Midbrain (tissue), 1 donor: Measurements from ENCODE around the gene PLA2G6.
A peak's percentile ranks its signal among the peaks of the same experiment; 100 is the strongest.
"Not testable (repeated sequence)": the region's sequence is repeated elsewhere in the genome, so short reads cannot be mapped to it uniquely, and the experiment has no call there.

ENCODE experiments used
- DNase-seq: peaks from one replicate; lab custom pipeline; 2025; lab: John Stamatoyannopoulos, UW

Gene PLA2G6

GRCh38 chr22:38129856-38130255, 51.8 kb downstream of the PLA2G6 start:
- no peak for DNase-seq

- DNase-seq = no peak
These were observed 52.6 kb downstream of the PLA2G6 start for GRCh38 chr22:38129021-38129420.

- no peak for DNase-seq
These were observed 53.8 kb downstream of the PLA2G6 start for GRCh38 chr22:38127869-38128268.

- no peak for DNase-seq
These were observed 54.5 kb downstream of the PLA2G6 start for GRCh38 chr22:38126928-38127668.

- no peak for DNase-seq
These were observed 55.9 kb downstream of the PLA2G6 start for GRCh38 chr22:38125751-38126201.

- no peak for DNase-seq
These were observed 56.5 kb downstream of the PLA2G6 start for GRCh38 chr22:38125038-38125610.

DNA sequence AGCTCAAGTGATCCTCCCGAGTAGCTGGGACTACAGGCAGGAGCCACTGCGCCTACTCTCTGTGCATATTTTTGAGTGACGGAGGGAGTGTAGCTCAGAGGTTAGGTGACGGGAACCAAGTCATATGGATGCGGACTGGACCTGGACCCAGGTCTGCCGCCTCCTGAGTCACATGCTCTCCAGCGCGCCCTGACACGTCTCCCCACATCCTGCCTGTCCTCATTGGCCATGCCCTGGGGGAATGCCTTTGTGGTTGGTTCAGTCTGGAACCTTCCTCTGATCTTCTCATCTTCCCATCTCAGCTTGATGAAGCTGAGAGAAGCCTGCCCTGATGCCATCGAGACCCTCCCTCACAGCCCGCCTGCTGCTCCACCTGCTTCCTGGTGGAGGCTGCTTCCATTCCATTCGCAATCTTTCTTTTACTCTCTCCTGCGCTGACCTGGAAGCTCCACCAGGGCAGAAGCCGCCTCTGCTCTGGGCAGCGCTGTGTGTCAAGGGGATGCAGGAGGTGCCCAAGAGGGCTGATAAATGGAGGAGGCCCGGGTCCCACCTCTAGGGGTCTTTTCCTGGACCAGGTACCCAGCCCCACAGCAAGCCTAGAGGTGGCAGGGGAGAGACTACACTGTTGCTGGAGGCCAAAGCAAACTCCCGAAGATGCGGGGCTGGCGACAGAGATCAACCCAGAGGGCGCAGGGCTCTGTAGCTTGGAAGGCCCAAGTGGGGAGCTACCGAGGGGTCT, 57.2 kb downstream of the PLA2G6 start:
- DNase-seq = no peak

DNA sequence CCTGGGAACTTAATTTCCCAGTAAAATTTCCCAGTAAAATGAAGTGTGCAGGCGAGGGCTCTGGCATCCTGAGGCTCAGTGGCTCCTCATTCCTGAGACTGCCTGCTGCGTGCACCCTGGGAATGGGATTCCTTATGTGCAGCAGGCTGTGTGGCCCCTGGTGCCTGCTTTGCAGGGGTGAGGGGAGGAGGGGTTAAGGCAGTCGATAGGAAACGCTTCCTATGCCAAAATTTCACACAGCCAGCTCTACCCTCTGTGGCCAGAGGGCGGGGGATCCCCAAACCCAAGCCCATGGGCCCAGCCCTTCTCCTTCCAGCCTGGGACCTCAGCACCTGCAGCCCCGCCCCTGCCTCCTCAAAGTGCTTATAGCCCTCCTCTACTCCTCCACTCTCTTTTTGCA, 59.0 kb downstream of the PLA2G6 start:
- DNase-seq = no peak

GRCh38 chr22:38120359-38121110, 61.1 kb downstream of the PLA2G6 start:
- DNase-seq = no peak

GRCh38 chr22:38118747-38119146, 62.9 kb downstream of the PLA2G6 start:
- DNase-seq = not testable (repeated sequence)

DNA sequence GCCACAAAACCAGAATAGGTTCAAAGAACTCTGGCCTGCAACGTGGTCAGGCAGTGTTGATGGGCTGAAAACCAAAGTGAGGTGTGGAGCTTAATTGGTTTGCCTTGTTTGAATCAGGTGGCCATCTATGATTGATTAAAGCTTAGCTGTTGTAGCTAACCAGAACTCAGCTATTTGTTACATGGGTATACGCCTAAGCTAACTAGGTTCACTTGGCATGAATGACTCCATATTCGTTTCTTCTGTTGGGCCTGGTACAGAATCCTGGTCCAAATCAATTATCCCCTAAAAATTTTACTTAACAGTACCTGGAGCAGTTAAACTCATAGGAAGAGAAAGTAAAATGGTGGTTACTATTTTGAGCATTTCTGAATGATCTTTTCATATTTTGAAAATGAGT, 63.4 kb downstream of the PLA2G6 start:
- no peak for DNase-seq

GRCh38 chr22:38117556-38117955, 64.1 kb downstream of the PLA2G6 start:
- not testable (repeated sequence) for DNase-seq

DNA sequence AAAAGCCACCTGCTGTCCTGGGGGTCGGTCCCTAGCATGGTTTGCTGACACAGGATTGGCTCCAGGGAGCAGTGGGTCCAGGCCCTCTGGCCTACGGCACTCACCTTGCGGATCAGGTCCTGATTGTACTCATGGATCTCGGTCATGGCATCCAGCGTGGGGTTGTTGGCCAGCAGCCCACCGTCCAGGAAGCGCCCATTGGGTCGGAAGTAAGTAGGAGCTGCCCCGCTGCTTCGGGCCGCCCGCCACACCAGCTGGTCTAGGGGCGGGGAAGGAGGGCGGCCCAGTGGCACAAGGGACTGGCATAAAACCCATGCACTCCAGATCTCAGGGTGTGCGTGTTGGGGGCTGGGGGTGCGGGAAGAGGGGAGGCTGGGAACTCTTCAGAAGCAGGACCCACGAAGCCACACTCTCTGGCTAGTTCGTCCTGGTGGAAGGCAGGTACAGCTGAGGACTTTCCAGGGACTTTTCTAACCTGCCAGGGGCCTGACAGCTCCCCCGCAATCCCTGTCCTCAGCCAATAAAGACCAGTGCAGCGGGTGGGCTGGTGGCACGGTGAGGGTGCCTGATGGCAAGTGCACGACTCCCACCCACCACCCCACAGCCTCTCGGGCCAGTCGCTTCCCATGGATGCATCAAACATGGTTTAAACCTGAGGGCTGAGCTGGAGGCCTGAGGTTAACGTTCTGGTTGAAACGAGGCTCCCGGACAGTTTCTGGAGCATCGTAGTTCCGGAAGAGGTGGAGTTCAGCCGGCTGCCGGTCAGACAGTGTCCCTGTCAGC, 66.0 kb downstream of the PLA2G6 start:
- DNase-seq = no peak

GRCh38 chr22:38114484-38115398, 66.9 kb downstream of the PLA2G6 start:
- peak; percentile 86 for DNase-seq

DNA sequence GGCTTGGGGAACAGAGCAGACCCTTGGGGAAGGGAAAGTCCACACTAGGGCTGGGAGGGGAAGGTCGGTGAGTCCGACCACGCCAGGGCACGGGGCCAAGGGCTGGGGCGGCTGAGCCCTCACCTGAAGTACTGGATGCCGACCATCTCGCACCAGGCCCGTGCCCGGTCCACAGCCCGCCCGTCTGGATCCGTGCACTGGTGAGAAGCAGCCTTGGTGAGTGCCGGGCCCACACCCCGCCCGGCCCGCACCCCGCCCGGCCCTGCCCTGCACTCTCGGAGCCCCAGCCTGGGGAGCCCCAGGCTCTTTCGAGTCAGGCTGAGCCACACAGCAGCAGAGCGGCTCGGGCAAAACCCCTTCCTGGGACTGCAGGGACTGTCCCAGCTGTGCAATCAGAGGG, 69.2 kb downstream of the PLA2G6 start:
- no peak for DNase-seq

- DNase-seq = no peak
These were observed 69.7 kb downstream of the PLA2G6 start for GRCh38 chr22:38111925-38112355.

GRCh38 chr22:38110863-38111852, 70.5 kb downstream of the PLA2G6 start:
- DNase-seq = no peak

DNA sequence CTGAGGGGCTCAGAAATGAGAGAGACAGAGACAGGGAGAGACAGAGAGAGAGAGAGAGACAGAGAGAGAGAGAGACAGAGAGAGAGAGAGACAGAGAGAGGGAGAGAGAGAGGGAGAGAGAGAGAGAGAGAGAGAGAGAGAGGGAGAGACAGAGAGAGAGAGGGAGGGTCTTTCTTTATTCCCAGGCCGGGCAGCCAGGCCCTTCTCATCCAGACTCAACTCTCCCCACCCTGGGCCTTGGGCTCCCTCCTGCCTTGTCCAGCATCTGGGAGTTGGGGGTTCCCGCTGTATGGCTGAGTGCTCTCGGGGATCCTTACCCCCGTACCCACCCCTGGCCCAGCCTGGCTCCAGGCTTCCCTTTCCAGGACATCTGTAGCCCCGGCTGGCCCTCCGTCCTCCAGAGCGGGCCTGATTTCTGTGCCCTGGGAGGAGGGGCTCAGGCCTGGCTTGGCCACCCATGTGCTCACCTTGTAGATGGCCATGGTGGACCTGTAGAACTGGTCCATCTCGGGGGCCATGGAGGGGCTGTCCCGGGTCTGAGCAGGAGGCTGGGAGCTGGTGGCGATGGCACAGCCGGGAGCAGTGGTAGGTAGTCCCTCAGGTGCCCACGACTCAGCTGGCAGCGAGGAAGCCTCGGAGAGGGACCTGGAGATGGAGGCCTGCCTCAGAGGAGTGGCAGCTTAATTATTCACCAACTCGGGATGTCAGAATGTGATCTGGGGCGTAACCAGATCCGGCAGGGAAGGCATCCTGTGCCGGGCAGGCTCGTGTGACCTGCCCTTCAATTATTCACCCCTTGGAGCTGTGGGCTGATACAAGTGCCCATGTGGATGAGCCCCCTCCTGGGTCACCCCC, 71.4 kb downstream of the PLA2G6 start, which contains the start of gene BAIAP2L2:
TSS of gene BAIAP2L2 (minus strand) at position 677 of the 855 bp plus-strand sequence. CDS start at position 518, 159 bp downstream.
- DNase-seq = no peak
